Stimulated activated CD4-positive, alpha-beta T cell treated with anti-CD3 and anti-CD28 coated beads, Interleukin-4, amount 100 ng/mL, for 48 hours (primary cell): ENCODE measurements around the gene MPND.
"Not testable (repeated sequence)": the region's sequence is repeated elsewhere in the genome, so short reads cannot be mapped to it uniquely, and the experiment has no call there.

Experiments used
- DNase-seq, 2 donors: peaks; one replicate each; pipeline ENCODE4 v3.0.0-alpha.2; 2020; ENCODE audit warnings: low read depth in 2 of 2

Gene MPND

GRCh38 chr19:4349225-4349624 is 5.9 kb downstream of the MPND start:
- not testable (repeated sequence) for DNase-seq

GRCh38 chr19:4350111-4350510 is 6.7 kb downstream of the MPND start:
- no peak for DNase-seq

GRCh38 chr19:4350726-4351125 is 7.4 kb downstream of the MPND start:
- DNase-seq: no peak

DNA sequence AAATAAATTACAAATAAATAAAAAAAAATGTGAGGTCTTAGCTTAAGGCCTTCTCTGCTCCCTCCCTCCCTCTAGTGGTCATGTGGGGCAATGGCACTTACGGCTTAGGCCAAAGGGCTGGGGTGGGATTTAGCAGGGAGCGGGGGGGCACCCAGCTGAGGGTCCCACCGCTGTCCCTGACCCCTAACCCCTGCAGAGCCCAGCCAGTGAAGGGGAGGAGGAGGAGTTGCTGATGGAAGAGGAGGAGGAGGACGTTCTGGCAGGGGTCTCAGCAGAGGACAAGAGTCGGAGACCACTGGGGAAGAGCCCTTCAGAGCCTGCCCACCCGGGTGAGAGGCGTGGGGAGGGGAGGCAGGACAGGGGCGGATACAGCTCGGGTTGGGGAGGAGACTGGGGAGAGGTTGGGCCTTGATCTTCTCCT is 9.3 kb downstream of the MPND start:
- peak; percentile 32 to 34 for DNase-seq

- no peak for DNase-seq
Observed at GRCh38 chr19:4354282-4354681, 10.9 kb downstream of the MPND start.

DNA sequence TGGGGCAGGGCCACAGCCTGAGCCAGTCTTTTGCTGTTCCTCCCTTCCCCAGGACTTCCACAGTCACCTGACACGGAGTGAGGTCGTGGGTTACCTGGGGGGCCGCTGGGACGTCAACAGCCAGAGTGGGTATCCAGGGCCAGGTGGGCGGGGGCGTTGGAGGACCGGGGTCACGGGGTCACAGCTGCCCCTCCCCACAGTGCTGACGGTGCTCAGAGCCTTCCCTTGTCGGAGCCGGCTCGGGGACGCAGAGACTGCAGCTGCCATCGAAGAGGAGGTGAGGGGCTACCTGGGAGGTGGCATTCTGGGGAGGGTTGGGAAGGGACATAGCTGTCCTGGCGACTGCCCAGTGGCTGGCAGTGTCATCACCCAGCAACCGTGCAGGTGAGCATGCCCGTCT is 11.5 kb downstream of the MPND start:
- no peak for DNase-seq

- DNase-seq: no peak
Observed at GRCh38 chr19:4357095-4357797, 13.9 kb downstream of the MPND start.

DNA sequence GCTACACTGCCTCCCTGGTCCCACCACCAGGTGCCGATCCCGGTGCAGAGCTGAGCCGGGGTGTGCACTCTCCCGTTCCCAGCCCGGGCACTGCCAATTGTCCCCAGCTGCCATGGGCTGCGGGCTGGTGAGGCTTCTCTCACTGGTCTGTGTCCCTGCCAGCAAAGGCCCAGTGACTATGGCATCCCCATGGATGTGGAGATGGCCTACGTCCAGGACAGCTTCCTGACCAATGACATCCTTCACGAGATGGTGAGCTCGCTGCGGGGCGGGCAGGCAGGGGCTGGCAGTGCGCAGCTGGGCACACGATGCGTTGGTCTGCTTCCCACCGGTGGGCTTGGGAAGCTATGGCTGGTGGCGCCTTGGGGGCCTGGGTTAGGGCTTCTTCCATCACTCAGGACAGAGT is 14.6 kb downstream of the MPND start:
- no peak for DNase-seq

GRCh38 chr19:4358709-4359626 is 15.6 kb downstream of the MPND start:
- no peak for DNase-seq

DNA sequence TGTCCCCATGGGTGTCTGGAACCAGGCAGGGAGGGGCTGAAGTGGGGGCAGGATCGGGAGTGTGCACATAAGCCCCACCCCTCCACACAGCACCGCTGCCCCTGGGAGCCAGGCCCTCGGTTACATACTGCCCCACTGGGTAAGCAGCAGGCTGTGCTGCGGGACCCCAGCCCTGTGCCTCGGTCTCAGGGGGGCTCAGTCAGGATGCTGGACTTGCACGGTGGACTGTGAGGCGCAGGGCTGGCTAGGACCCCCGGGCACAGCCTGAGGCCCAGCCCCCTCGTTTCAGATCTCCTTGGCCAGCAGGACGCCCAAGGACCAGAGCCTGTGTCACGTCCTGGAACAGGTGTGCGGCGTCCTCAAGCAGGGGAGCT is 16.3 kb downstream of the MPND start:
- no peak for DNase-seq

GRCh38 chr19:4360081-4360569 is 16.8 kb downstream of the MPND start:
- no peak for DNase-seq

- no peak for DNase-seq
Observed at GRCh38 chr19:4360641-4361151, 17.3 kb downstream of the MPND start.

- DNase-seq: no peak
Observed at GRCh38 chr19:4361152-4362046, 18.0 kb downstream of the MPND start.

- DNase-seq: no peak
Observed at GRCh38 chr19:4362101-4362828, 18.9 kb downstream of the MPND start.

DNA sequence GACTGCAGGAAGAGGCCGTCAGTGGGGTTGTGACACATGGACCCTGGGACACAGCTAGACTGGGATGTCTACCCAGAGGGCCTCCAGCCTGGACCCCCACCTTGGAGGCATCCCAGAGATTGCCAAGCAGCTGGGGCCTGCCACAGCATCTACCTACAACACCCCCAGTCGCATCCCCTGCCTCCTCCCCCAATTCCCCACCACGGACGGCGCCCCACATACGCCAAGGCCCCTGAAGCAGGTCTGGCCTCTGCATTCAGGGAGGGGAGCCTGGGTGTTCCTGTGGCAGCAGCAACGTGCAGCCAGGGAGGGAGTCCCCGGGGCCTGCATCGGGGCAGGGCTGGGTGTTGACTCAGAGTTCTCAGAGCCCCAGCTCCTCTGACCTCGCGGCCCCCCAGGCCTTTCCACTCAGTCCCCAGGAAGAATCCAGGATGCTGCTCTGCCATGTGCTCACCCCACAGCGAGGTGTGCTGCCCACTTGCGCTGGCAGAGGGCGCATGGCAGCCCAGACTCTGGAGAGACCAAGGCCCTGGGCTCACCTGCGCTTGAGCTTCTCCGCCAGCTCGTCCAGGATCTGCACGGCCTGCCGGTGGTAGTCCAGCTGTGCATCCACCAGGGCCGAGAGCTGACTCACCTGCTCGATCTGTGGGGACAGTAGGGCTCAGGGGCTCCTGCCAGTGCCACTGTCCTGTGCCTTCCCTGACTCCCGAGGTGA is 19.6 kb downstream of the MPND start:
- DNase-seq: no peak

DNA sequence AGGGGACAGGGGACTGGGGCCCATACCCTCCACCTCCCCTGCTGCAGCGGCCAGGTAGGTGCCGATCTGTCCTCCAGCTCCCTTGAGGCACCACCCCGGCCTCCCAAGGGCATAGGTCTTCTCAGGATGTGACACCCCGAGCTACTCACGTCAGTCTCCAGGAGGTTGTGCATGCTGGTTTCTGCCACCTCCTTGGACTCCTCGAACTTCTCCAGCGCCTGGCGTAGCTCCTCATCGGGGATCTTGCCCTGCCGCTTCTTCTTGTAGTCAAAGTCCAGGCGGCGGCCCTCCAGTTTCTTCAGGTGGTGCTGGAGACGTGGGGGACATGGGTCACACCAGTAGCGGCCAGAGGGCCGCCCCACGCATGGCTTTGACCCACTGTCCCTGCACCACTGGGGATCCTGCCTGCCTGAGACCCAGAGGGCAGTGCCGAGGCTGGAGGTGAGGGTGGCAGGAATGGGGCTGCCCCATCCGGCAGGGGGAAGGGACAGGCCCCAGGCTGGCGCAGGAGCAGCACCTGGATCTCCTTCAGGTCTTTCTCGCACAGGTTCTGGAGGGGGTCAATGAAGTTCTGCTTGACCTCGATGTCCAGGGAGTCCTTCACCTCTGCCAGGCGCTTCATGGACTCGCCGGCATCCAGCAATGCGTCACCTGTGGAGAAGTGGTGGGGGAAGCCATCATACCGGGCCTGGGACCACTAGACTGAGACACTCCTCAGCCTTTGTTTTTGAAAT is 20.4 kb downstream of the MPND start:
- no peak for DNase-seq

DNA sequence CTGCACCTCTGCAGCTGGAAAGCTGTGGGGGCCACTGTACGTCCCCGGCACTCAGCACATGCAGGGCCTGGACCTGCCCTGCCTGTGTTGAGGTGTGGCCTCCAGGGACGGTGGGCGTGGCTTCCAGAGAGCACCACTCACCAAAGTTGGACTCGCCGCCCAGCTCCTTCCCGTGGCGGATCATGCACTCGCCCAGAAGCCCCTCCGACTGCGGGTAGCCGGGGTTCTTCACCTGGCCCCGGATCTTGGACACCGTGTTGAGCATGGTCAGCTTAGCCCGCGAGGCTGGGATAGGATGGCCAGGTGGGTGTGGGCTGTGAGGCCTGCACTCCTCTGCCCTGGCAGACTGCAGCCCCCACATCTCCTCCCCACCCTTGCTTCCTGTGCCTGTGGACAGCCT is 22.0 kb downstream of the MPND start:
- no peak for DNase-seq

DNA sequence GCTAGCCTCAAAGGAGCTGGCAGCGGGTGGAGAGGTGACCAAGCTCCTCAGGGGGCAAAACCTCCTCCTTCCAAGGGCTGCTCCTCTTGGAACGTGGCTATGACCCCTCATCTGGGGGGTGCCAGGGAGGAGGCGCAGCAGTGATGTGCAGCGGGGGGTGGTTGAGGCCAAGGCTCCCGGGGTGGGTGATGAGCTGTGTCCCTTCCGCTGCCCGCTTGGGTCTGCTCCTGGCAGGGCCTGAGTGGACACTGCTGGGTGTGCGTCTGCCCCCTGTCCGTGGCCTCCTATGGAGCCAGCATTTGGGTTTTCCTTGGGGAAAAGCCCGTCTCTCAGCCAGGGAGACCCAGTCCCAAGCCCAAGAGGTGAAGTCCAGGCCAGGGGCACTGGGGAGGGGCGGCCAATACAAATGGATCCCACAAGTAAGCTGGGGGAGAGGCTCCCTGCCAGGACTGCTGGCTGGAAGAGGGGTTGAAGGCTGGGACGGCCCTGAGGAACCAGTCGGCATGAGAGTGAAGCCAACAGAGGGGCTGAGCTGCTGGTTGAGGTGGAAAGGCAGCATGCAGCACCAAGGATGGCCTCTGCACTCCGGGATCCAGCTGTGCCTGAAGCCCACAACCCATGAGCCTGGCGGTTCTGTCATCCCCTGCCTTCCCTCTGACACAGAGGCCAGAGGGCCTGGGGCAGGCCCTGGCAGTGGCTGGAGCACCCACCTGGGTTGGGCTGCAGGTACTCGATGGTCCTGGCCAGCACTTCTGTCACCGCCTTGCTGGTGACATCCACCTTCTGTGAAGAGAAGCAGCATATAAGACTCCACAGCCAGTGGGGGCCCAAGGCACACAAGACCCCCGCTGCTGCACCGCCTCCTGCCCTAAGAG is 22.7 kb downstream of the MPND start:
- DNase-seq: no peak
